ENCODE measurements around the gene CMTR1. TPM values are rescaled to one million over a fixed set of nuclear protein-coding genes. Genes with fewer than 3 reads are reported as not detected.
A peak's percentile ranks its signal among the peaks of the same experiment; 100 is the strongest.

Gene CMTR1
- total and polyA plus RNA-seq, 4 donors, result 7.8 to 43.1 (median 32.6) TPM

DNA sequence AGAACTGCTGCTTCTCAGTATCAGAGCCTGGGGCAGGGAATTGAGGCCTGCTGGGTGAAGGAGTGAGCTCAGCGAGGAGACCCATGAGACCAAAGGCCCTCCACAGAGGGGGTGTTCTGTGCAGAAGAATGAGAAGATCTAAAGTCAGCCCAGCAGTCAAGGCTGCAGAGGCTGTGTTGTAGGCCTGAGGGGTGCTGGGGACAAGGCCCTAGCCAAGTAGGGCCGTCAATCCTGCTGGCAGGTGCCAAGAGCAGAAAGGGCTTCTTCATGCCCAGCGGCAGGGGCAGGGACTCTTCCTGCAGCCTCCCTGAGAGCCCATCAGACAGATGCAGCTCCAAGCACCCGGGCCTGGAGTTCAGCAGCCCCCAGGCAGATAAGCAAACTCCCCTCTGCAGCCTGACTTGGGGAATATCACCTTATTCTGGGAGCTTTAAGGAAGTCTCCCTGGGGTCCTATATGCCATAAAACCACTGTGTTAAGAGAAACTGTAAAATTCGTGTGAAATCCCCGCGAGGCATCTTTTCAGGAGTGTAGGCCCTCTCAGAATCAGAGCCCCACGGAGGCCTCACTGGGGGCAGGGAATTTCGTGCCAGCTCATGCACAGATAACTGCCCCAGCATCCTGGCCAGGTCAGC lies 57.6 kb downstream of the CMTR1 start:
- Histone ChIP-seq H3K4me3 (ENCODE audit: low read length in 2 of 2) (no peak overlapping the region), H3K9me3 (ENCODE audit: control insufficient read depth, low read length) (no peaks in the 10 kb centered on the region), H3K4me1 (ENCODE audit: control insufficient read depth in 1 of 2, insufficient read depth in 2 of 2, low read length in 2 of 2) (no peaks in the 10 kb centered on the region), H3K36me3 (ENCODE audit: control insufficient read depth in 1 of 2, insufficient read depth in 2 of 2, low read length in 1 of 2) (no peaks in the 10 kb centered on the region), H3K27ac (ENCODE audit: low read depth in 1 of 2, low read length in 2 of 2) (no peak overlapping the region), H3K27me3 (ENCODE audit: control insufficient read depth in 1 of 2, insufficient read depth in 2 of 2, low read length in 1 of 2) (no peaks in the 10 kb centered on the region)
- DNase-seq (no peak), ATAC-seq (ENCODE audit: low FRiP score) (no peak)
- 67 to 74% methylated on average over 9 of the region's 9 CpGs for WGBS, 2 donors
- intact Hi-C loops (cut with DNase I), result no loop called here

DNA sequence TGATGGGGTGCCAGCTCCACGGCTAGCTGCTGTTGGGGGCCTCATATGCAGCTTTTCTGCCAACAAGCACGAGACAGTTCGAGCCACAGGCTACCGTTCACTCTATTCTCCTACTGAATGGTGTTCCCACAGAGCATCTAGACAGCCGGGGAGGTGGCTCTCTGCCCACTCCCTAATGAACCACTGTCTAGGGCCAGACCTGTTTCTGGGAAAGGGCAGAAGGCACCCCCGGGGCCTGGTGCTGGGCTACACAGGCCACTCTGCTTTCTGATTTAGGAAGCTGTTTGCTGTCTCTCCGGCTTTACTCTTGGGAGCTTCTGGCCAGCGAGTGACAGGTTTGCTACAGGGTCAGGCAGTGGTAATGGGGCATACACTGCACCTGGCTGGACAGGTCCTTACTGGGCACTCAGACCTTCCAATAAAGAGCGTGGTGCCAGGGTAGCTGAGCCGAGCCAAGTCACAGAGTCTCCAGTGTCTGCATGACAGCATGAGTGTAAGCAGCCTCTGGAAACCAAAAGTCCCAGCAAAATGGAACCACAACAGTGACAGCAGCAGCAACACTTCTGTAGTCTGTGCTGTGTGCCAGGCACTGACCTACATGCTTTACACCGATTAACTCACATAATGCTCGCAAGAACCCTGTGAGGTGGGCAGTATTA lies 58.3 kb downstream of the CMTR1 start:
- Histone ChIP-seq H3K4me1 (ENCODE audit: control insufficient read depth in 1 of 2, insufficient read depth in 2 of 2, low read length in 2 of 2) (no peaks in the 10 kb centered on the region), H3K4me3 (ENCODE audit: low read length in 2 of 2) (no peak overlapping the region), H3K27ac (ENCODE audit: low read depth in 1 of 2, low read length in 2 of 2) (no peak overlapping the region), H3K36me3 (ENCODE audit: control insufficient read depth in 1 of 2, insufficient read depth in 2 of 2, low read length in 1 of 2) (no peaks in the 10 kb centered on the region), H3K9me3 (ENCODE audit: control insufficient read depth, low read length) (no peaks in the 10 kb centered on the region), H3K27me3 (ENCODE audit: control insufficient read depth in 1 of 2, insufficient read depth in 2 of 2, low read length in 1 of 2) (no peaks in the 10 kb centered on the region)
- 52 to 53% methylated on average over 12 of the region's 12 CpGs for WGBS, 2 donors
- DNase-seq (no peak), ATAC-seq (ENCODE audit: low FRiP score) (no peak)
- intact Hi-C loops (cut with DNase I), result no loop called here

DNA sequence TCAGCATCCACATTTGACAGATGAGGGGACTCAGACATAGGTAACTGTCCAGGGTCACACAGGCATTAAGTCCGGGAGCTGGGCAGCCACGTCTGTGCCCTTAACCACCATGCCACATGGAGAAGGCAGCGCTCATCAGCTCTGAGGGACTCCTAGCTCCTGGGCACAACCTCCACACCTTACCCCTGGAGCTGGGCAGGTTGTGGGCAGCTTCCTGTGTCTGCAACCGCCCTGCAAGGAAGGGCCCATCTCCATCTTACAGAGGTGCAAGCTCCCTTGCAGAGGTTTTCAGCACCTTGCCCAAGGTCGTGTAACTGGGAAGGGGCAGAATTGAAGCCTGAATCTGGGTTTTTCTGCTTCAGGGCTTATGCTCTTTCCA lies 58.8 kb downstream of the CMTR1 start:
- H3K27ac ChIP-seq (ENCODE audit: low read depth in 1 of 2, low read length in 2 of 2), result no peak overlapping the region
- ATAC-seq (ENCODE audit: low FRiP score), result no peak
- intact Hi-C loops (cut with DNase I), result no loop called here
- H3K27me3 ChIP-seq (ENCODE audit: control insufficient read depth in 1 of 2, insufficient read depth in 2 of 2, low read length in 1 of 2), result no peaks in the 10 kb centered on the region
- H3K9me3 ChIP-seq (ENCODE audit: control insufficient read depth, low read length), result no peaks in the 10 kb centered on the region
- H3K4me3 ChIP-seq (ENCODE audit: low read length in 2 of 2), result no peak overlapping the region
- no peaks in the 10 kb centered on the region for H3K36me3 ChIP-seq (ENCODE audit: control insufficient read depth in 1 of 2, insufficient read depth in 2 of 2, low read length in 1 of 2)
- no peak for DNase-seq
- H3K4me1 ChIP-seq (ENCODE audit: control insufficient read depth in 1 of 2, insufficient read depth in 2 of 2, low read length in 2 of 2), result no peaks in the 10 kb centered on the region
- WGBS, 2 donors, result 82 to 87% methylated on average over 5 of the region's 5 CpGs

DNA sequence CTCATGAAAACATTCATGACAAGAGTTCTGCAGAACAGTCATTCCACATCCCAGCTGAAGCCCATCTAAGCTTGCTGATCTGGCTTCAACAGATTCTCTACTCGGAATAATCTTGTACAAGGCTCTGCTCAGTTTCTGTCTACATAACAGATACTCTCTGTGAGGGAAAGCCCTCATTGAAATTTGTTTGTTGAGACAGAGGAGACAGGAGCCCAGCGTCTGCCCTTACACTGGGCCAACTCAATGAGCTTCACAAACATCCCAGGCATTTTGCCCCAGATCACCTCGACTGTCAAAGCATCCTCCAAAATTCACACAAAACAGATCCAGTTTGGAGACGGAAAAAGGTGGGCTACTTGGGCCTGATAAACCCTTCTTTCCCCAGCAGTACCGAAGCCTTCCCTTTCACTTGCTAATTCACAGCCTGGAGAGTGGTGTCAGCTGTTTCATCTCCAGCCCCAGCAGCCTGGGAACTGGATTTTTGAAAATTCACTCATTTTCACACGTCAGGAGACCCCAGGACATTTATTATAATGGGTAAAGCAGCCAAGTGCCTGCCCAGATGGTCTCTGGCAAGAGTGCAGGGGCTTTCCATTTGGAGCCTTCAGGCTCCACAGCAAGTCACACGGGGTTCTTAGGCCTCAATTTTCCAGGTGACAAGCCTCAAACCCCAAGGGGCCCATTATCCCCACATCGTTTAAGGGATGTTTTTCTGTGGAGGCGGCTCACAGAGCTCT lies 59.4 kb downstream of the CMTR1 start:
- no peaks in the 10 kb centered on the region for H3K36me3 ChIP-seq (ENCODE audit: control insufficient read depth in 1 of 2, insufficient read depth in 2 of 2, low read length in 1 of 2)
- ATAC-seq (ENCODE audit: low FRiP score) (no peak), DNase-seq (no peak)
- no peak overlapping the region for H3K4me3 ChIP-seq (ENCODE audit: low read length in 2 of 2)
- H3K27ac ChIP-seq (ENCODE audit: low read depth in 1 of 2, low read length in 2 of 2), result no peak overlapping the region
- no peaks in the 10 kb centered on the region for H3K27me3 ChIP-seq (ENCODE audit: control insufficient read depth in 1 of 2, insufficient read depth in 2 of 2, low read length in 1 of 2)
- intact Hi-C loops (cut with DNase I), result no loop called here
- H3K9me3 ChIP-seq (ENCODE audit: control insufficient read depth, low read length), result no peaks in the 10 kb centered on the region
- WGBS, 2 donors, result 70 to 76% methylated on average over 9 of the region's 9 CpGs
- no peaks in the 10 kb centered on the region for H3K4me1 ChIP-seq (ENCODE audit: control insufficient read depth in 1 of 2, insufficient read depth in 2 of 2, low read length in 2 of 2)

DNA sequence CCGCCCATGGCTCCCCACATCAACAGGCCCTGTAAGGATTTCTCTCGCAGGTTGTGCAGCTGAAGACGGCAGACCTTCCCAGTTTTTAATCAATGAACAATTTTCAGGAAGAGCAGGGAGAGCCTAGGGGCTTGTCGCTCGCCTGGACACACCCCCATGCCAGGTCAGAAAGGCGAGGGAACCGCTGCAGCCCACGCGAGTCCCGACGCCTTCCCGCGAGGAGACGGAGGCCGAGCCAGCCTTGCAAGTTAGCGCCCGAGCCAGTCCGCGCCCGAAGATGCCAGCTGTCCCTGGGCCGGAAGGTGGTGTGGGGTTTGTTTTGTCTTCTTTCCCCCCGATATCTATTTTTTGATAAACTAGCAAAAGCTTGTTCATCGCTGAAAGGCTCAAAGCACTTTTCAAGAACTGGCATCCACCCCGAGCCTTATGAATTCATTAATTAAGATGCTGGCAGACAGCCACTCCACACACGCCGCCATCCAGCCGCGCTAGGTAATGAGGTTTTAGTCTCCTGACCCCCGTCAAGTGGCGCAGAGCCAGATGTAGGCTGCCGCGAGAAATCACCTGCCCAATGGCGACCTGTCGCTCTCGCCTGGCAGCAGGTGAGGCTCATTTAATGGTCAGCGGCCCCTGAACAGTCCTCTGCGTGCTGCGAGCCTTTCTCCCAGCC lies 60.1 kb downstream of the CMTR1 start:
- Histone ChIP-seq H3K27me3 (ENCODE audit: control insufficient read depth in 1 of 2, insufficient read depth in 2 of 2, low read length in 1 of 2) (no peaks in the 10 kb centered on the region), H3K36me3 (ENCODE audit: control insufficient read depth in 1 of 2, insufficient read depth in 2 of 2, low read length in 1 of 2) (no peaks in the 10 kb centered on the region), H3K4me3 (ENCODE audit: low read length in 2 of 2) (no peak overlapping the region), H3K27ac (ENCODE audit: low read depth in 1 of 2, low read length in 2 of 2) (no peak overlapping the region), H3K9me3 (ENCODE audit: control insufficient read depth, low read length) (no peaks in the 10 kb centered on the region), H3K4me1 (ENCODE audit: control insufficient read depth in 1 of 2, insufficient read depth in 2 of 2, low read length in 2 of 2) (no peaks in the 10 kb centered on the region)
- 90 to 91% methylated on average over 38 of the region's 38 CpGs for WGBS, 2 donors
- peak in 1 of 2 donors; percentile 29 for DNase-seq
- ATAC-seq (ENCODE audit: low FRiP score), result no peak
- intact Hi-C loops (cut with DNase I), result no loop called here

DNA sequence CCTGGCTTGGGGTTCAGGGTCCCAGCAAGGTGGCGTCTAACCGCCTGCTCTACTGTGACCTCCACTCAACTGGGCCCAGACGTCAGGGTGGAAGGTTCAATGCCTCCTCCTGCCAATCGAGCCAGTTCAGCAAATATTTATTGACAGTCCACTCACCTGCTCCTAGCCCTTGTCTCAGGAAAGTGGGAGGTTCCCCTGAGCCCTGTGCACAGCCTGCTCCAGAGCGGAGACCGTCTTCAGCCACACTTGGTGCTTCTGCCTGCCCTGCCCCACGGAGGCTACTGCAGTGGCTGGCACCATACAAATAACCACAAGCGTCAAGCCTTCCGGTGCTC lies 60.6 kb downstream of the CMTR1 start:
- H3K36me3 ChIP-seq (ENCODE audit: control insufficient read depth in 1 of 2, insufficient read depth in 2 of 2, low read length in 1 of 2), result no peaks in the 10 kb centered on the region
- no peak overlapping the region for H3K27ac ChIP-seq (ENCODE audit: low read depth in 1 of 2, low read length in 2 of 2)
- 94 to 96% methylated on average over 9 of the region's 9 CpGs for WGBS, 2 donors
- H3K4me1 ChIP-seq (ENCODE audit: control insufficient read depth in 1 of 2, insufficient read depth in 2 of 2, low read length in 2 of 2), result no peaks in the 10 kb centered on the region
- intact Hi-C loops (cut with DNase I), result no loop called here
- H3K9me3 ChIP-seq (ENCODE audit: control insufficient read depth, low read length), result no peaks in the 10 kb centered on the region
- no peak overlapping the region for H3K4me3 ChIP-seq (ENCODE audit: low read length in 2 of 2)
- DNase-seq (no peak), ATAC-seq (ENCODE audit: low FRiP score) (no peak)
- H3K27me3 ChIP-seq (ENCODE audit: control insufficient read depth in 1 of 2, insufficient read depth in 2 of 2, low read length in 1 of 2), result no peaks in the 10 kb centered on the region

DNA sequence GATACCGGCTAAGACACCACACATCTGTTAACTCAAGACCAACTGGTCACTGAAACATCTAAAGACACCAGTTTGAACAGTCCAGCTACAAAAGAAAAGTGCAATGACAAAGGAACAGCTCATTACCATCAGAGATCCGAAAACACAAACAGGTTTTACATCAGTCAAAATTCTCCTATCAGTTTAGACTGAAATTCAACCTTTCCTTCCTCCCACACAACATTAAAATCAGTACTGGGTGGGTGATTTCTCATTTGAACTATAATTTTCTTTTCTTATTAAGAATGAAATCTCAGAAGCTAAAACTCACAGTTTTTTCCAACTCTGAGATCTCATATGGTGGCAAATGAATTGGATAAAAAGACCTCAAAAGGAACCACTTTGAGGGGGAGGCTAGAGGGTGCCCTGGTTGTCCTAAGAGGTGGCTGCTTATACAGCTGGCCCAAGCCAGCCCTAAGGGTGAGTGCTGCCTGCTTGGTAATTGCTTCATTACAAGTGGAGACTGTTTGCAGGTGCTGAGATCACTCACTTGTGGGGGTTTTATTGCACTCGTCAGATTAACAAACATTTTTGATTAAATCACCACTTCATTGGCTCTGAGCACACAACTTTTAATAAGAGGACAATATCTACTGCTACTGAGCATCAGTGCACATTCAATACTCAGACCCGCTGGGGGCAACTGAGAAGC lies 62.4 kb downstream of the CMTR1 start:
- no peak overlapping the region for H3K27ac ChIP-seq (ENCODE audit: low read depth in 1 of 2, low read length in 2 of 2)
- H3K4me1 ChIP-seq (ENCODE audit: control insufficient read depth in 1 of 2, insufficient read depth in 2 of 2, low read length in 2 of 2), result no peaks in the 10 kb centered on the region
- no peak overlapping the region for H3K4me3 ChIP-seq (ENCODE audit: low read length in 2 of 2)
- no peaks in the 10 kb centered on the region for H3K36me3 ChIP-seq (ENCODE audit: control insufficient read depth in 1 of 2, insufficient read depth in 2 of 2, low read length in 1 of 2)
- DNase-seq, result peak in 1 of 2 donors; percentile 7
- intact Hi-C loops (cut with DNase I), result no loop called here
- ATAC-seq (ENCODE audit: low FRiP score), result no peak
- no peaks in the 10 kb centered on the region for H3K9me3 ChIP-seq (ENCODE audit: control insufficient read depth, low read length)
- WGBS, 2 donors, result 92 to 93% methylated on average over 4 of the region's 4 CpGs
- no peaks in the 10 kb centered on the region for H3K27me3 ChIP-seq (ENCODE audit: control insufficient read depth in 1 of 2, insufficient read depth in 2 of 2, low read length in 1 of 2)

DNA sequence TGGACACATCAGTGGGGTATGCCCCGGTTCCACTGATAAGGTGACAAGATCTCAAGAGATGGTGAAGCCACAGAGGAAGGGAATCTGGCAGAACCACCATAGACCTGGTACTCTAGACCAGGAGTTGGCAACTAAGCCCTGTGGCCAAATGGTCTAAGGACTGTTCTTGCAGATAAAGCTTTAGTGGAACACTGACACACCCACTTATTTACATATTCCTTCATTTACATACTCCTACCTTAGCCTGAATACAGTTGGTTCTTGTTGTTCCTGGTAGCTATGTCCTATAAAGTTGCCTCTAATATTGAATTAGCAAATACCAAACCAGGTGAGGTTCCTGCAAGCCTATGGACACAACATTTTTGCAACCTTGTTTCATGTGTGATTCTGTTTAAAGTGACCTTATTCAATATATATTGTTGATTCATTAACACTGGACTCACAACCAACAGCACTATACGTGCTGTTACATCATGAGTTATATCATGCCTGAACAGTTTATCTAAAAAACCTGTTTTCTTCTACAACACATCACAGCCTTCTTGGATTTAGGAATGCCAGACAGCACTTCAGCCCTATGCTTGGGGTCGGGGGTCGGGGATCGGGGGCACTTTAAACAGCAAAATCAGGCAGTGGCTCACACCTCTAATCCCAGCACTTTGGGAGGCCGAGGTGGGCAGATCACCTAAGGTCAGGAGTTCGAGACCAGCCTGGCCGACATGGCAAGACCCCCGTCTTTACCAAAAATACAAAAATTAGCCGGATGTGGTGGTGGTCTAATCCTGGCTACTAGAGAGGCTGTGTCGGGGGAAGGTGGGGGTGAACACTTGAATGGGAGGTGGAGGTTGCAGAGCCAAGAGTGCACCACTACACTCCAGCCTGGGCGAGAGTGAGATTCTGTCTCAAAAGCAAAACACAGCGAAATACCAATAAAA lies 64.2 kb downstream of the CMTR1 start:
- Histone ChIP-seq H3K27ac (ENCODE audit: low read depth in 1 of 2, low read length in 2 of 2) (no peak overlapping the region), H3K36me3 (ENCODE audit: control insufficient read depth in 1 of 2, insufficient read depth in 2 of 2, low read length in 1 of 2) (no peaks in the 10 kb centered on the region), H3K27me3 (ENCODE audit: control insufficient read depth in 1 of 2, insufficient read depth in 2 of 2, low read length in 1 of 2) (no peaks in the 10 kb centered on the region), H3K4me3 (ENCODE audit: low read length in 2 of 2) (no peak overlapping the region), H3K9me3 (ENCODE audit: control insufficient read depth, low read length) (no peaks in the 10 kb centered on the region), H3K4me1 (ENCODE audit: control insufficient read depth in 1 of 2, insufficient read depth in 2 of 2, low read length in 2 of 2) (no peaks in the 10 kb centered on the region)
- WGBS, 2 donors, result 88 to 90% methylated on average over 13 of the region's 13 CpGs
- intact Hi-C loops (cut with DNase I), result no loop called here
- no peak for ATAC-seq (ENCODE audit: low FRiP score)
- peak in 1 of 2 donors; percentile 17 for DNase-seq

All from aorta (tissue), 5 donors.